KMS-11 (cell line): ENCODE results near the gene PPP1R18.

Experiments
- H2AFZ ChIP-seq: fragments of 200-600 bp; sonication (generic); 2 replicates; pipeline ENCODE4 v1.6.1; 2016; ENCODE audit warnings: antibody characterized with exemption, mixed run types, low read depth
- H3K27ac ChIP-seq: fragments of 200-600 bp; sonication (generic); 2 replicates; pipeline ENCODE4 v1.6.1; 2016; ENCODE audit warnings: mild to moderate bottlenecking, mixed run types
- H3K27me3 ChIP-seq: fragments of 200-600 bp; sonication (generic); 2 replicates; pipeline ENCODE4 v1.6.1; 2017; ENCODE audit warnings: mild to moderate bottlenecking, low read depth, mixed run types, moderate library complexity; ENCODE audit not compliant: insufficient read depth
- H3K36me3 ChIP-seq: fragments of 200-600 bp; sonication (generic); 2 replicates; pipeline ENCODE4 v1.6.1; 2017; ENCODE audit warnings: mild to moderate bottlenecking, mixed run types; ENCODE audit not compliant: insufficient read depth
- H3K4me1 ChIP-seq: fragments of 200-600 bp; sonication (generic); 2 replicates; pipeline ENCODE4 v1.6.1; 2016; ENCODE audit warnings: mild to moderate bottlenecking, low read depth, mixed run types; ENCODE audit not compliant: poor library complexity, severe bottlenecking
- H3K4me2 ChIP-seq: fragments of 200-600 bp; sonication (generic); 2 replicates; pipeline ENCODE4 v1.7.0; 2016; ENCODE audit warnings: mild to moderate bottlenecking, mixed run types
- H3K4me3 ChIP-seq: fragments of 200-600 bp; sonication (generic); IDR thresholded peaks from 2 replicates; pipeline ENCODE4 v1.6.1; 2017; ENCODE audit warnings: low read depth, low read length, mixed read lengths; ENCODE audit not compliant: insufficient read depth
- H3K79me2 ChIP-seq: fragments of 200-600 bp; sonication (generic); 2 replicates; pipeline ENCODE4 v1.6.1; 2016; ENCODE audit warnings: low read depth, mixed run types; ENCODE audit not compliant: insufficient read depth
- H3K9ac ChIP-seq: fragments of 200-600 bp; sonication (generic); 2 replicates; pipeline ENCODE4 v1.6.1; 2016; ENCODE audit warnings: mild to moderate bottlenecking, mixed run types
- H4K20me1 ChIP-seq: fragments of 200-600 bp; sonication (generic); 2 replicates; pipeline ENCODE4 v1.6.1; 2016; ENCODE audit warnings: mild to moderate bottlenecking, mixed run types; ENCODE audit not compliant: insufficient read depth
- TF ChIP-seq, protein P1 (sequence below): fragments of 200-600 bp; sonication (generic); conservative IDR thresholded peaks from 2 replicates; pipeline ENCODE4 v1.6.1; 2017; ENCODE audit warnings: low read depth, mild to moderate bottlenecking, antibody characterized with exemption, low read length, moderate library complexity, mixed read lengths

Gene PPP1R18

DNA sequence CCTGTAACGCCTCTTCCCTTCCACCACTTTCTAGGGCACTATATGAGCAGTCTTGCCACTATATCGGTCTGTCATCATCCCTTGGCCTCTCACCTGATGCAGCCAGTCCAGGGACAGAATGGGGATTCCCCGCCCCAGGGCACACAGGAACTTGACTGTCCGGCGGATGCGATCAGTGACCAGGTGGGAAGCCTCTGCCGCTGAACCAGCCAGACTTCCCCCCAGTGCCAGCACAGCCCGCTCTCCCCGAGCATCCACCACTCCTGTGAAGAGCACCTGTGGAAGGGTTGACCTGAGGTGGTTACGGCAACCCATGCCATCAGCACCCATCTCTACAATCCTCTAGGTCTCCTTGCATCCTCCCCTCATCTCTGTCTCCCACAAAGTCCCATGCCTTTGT lies 16.6 kb upstream of the PPP1R18 start:
- Histone ChIP-seq H3K4me3 (no peak overlapping the region), H3K4me1 (peaks cover 17% of the 10 kb centered on the region), H3K9ac (no peak overlapping the region), H4K20me1 (no peaks in the 10 kb centered on the region), H3K36me3 (no peaks in the 10 kb centered on the region), H3K79me2 (no peaks in the 10 kb centered on the region), H3K4me2 (no peak overlapping the region), H3K27ac (no peak overlapping the region), H2AFZ (no peak overlapping the region), H3K27me3 (no peaks in the 10 kb centered on the region)
- TF ChIP-seq, protein P1, sequence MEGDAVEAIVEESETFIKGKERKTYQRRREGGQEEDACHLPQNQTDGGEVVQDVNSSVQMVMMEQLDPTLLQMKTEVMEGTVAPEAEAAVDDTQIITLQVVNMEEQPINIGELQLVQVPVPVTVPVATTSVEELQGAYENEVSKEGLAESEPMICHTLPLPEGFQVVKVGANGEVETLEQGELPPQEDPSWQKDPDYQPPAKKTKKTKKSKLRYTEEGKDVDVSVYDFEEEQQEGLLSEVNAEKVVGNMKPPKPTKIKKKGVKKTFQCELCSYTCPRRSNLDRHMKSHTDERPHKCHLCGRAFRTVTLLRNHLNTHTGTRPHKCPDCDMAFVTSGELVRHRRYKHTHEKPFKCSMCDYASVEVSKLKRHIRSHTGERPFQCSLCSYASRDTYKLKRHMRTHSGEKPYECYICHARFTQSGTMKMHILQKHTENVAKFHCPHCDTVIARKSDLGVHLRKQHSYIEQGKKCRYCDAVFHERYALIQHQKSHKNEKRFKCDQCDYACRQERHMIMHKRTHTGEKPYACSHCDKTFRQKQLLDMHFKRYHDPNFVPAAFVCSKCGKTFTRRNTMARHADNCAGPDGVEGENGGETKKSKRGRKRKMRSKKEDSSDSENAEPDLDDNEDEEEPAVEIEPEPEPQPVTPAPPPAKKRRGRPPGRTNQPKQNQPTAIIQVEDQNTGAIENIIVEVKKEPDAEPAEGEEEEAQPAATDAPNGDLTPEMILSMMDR, result no peak

DNA sequence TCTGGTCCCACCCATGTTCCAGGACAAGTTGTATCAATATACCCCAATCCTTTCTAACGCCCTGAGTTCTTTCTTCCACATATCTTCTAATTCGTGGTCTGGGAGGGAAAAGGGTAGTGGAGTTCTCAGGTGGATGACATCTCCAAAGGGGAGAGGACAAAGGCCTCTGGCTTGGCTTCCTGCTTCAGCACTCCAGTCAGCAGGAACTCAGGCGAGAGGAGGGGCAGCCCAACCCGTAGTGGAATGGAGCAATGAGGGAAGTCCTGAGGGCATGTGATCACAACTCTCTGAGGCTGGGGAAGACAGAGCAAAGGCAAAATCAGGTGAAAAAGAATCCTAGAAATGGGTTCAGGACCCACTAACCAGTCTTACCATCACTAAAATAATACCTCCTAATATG lies 13.9 kb upstream of the PPP1R18 start:
- H3K27ac ChIP-seq, result no peak overlapping the region
- no peak overlapping the region for H3K4me3 ChIP-seq
- H3K4me2 ChIP-seq, result no peak overlapping the region
- no peaks in the 10 kb centered on the region for H4K20me1 ChIP-seq
- H3K4me1 ChIP-seq, result no peaks in the 10 kb centered on the region
- H3K9ac ChIP-seq, result no peak overlapping the region
- no peaks in the 10 kb centered on the region for H3K79me2 ChIP-seq
- TF ChIP-seq, protein P1, result no peak
- no peaks in the 10 kb centered on the region for H3K36me3 ChIP-seq
- H3K27me3 ChIP-seq, result no peaks in the 10 kb centered on the region
- no peak overlapping the region for H2AFZ ChIP-seq

DNA sequence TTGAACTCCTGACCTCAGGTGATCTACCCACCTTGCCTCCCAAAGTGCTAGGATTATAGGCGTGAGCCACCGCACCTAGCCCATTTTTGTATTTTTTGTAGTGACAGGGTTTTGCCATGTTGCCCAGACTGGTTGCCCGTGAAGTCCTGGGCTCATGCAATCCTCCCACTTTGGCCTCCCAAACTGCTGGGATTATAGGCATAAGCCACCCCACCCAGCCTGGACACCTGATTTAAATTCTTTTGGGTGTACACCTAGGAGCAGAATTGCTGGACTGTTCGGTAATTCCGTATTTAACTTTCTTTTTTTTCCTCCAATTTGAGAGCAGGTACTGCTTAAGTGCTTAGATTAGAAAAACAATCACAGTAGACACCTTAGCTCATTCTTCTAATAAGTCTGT lies 10.0 kb upstream of the PPP1R18 start:
- no peaks in the 10 kb centered on the region for H4K20me1 ChIP-seq
- no peak overlapping the region for H3K9ac ChIP-seq
- no peaks in the 10 kb centered on the region for H3K36me3 ChIP-seq
- TF ChIP-seq, protein P1, result no peak
- no peak overlapping the region for H3K27ac ChIP-seq
- no peak overlapping the region for H3K4me2 ChIP-seq
- no peaks in the 10 kb centered on the region for H3K79me2 ChIP-seq
- no peaks in the 10 kb centered on the region for H3K27me3 ChIP-seq
- H2AFZ ChIP-seq, result no peak overlapping the region
- no peak overlapping the region for H3K4me3 ChIP-seq
- H3K4me1 ChIP-seq, result peaks cover 9% of the 10 kb centered on the region

GRCh38 chr6:30691208-30691847 lies 4.9 kb upstream of the PPP1R18 start:
- Histone ChIP-seq H3K27me3 (no peaks in the 10 kb centered on the region), H3K4me1 (peaks cover 37% of the 10 kb centered on the region), H2AFZ (peak overlapping the region; percentile 90), H4K20me1 (no peaks in the 10 kb centered on the region), H3K27ac (peak overlapping the region; percentile 50; the same call in 1 of the 2 replicates), H3K79me2 (no peaks in the 10 kb centered on the region; the same call in 1 of the 2 replicates), H3K9ac (peak overlapping the region; percentile 49; the same call in 1 of the 2 replicates), H3K36me3 (no peaks in the 10 kb centered on the region), H3K4me2 (peak overlapping the region; percentile 96), H3K4me3 (no peak overlapping the region)
- TF ChIP-seq, protein P1, result no peak
